A549 treated with DMSO at 1 μM for 4 hours (cell line): Measurements from ENCODE around the gene TKT. TPM values are rescaled to one million over a fixed set of nuclear protein-coding genes. Genes with fewer than 3 reads are reported as not detected.

ENCODE experiments used
- total RNA-seq: library from RNA; stranded (reverse); fragments of 200-300 nt; extraction: Qiagen RNA extraction; gene quantifications from 5 replicates; pipeline ENCODE4 v1.2.3, GENCODE V29; 2022; ENCODE audit warnings: low read depth

The TKT gene, protein sequence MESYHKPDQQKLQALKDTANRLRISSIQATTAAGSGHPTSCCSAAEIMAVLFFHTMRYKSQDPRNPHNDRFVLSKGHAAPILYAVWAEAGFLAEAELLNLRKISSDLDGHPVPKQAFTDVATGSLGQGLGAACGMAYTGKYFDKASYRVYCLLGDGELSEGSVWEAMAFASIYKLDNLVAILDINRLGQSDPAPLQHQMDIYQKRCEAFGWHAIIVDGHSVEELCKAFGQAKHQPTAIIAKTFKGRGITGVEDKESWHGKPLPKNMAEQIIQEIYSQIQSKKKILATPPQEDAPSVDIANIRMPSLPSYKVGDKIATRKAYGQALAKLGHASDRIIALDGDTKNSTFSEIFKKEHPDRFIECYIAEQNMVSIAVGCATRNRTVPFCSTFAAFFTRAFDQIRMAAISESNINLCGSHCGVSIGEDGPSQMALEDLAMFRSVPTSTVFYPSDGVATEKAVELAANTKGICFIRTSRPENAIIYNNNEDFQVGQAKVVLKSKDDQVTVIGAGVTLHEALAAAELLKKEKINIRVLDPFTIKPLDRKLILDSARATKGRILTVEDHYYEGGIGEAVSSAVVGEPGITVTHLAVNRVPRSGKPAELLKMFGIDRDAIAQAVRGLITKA
- 1,875 to 2,201 TPM (median 2,125 TPM) in 5 replicates for total RNA-seq

GRCh38 chr3:53255775-53256703 lies at the start of gene TKT:
Gene TKT (minus strand): TSS chr3:53256022. CDS start chr3:53255942, 80 bp downstream.

Other genes with a start within 250 kb of the TKT start
- gene SFMBT1, start 209.9 kb downstream of the TKT start, total RNA-seq: 8.7 to 10.4 TPM (median 9.6 TPM) in 5 replicates
- gene RFT1, start 125.6 kb downstream of the TKT start, total RNA-seq: 18.1 to 28.8 TPM (median 28.5 TPM) in 5 replicates
- gene PRKCD, start 94.8 kb downstream of the TKT start, total RNA-seq: 16.9 to 22.4 TPM (median 20.1 TPM) in 5 replicates
- gene DCP1A, start 91.5 kb upstream of the TKT start, total RNA-seq: 7.4 to 9.4 TPM (median 8.5 TPM) in 5 replicates
- gene CACNA1D, start 238.6 kb upstream of the TKT start, total RNA-seq: 0.68 to 1.6 TPM (median 0.98 TPM) in 5 replicates